ENCODE data around the gene SLC13A3.

DNA sequence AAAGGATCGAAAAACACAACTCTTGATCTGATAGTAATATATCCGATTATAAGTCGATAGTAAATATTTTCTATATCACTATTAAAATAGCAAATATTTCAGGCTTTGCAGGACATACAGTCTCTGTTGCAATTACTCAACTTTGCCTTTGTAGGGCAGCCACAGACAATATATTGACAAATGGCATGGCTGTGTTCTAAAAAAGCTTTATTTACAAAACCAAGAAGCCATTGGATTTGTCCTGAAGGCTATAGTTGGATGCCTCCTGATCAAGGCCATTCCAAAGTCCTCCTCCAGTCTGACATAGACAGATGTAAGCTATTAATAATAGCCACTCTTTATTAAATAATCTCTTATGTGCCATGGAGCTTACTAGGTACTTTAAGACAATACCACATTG, 106.7 kb downstream of the SLC13A3 start:
- TF ChIP-seq CTCF (IDR thresholded peaks at IDR 0.05): no peak
- no peak for TF ChIP-seq POLR2A (IDR thresholded peaks at IDR 0.05)
